ENCODE measurements around the gene TMA7. TPM values are rescaled to one million over a fixed set of nuclear protein-coding genes. Genes with fewer than 3 reads are reported as not detected.

TMA7 gene
- total and polyA plus RNA-seq, 2 of the 13 experiments (the other 11 are each of a cell fraction or from before 2014, with no cell fraction given) = 100 to 486 TPM

- TF ChIP-seq SRSF1 (optimal IDR thresholded peaks at IDR 0.05; ENCODE audit: low read depth, low read length) (no peak), ZEB1 (IDR thresholded peaks at IDR 0.05; ENCODE audit: insufficient replicate concordance, low read depth) (no peak), RBM22 (optimal IDR thresholded peaks at IDR 0.05; ENCODE audit: low read length) (no peak), MYC (CRISPR knock-in tag; IDR thresholded peaks at IDR 0.05; ENCODE audit: borderline replicate concordance) (no peak), HNRNPL (IDR thresholded peaks at IDR 0.05; ENCODE audit: low read depth, low read length) (peak; percentile 17; the same call in 1 of the 2 replicates), ZNF180 (CRISPR knock-in tag; IDR thresholded peaks at IDR 0.05; ENCODE audit: borderline replicate concordance, low read depth) (no peak), ZNF12 (CRISPR knock-in tag; IDR thresholded peaks at IDR 0.05) (no peak), IRF2 (CRISPR knock-in tag; IDR thresholded peaks at IDR 0.05) (peak; percentile 37; the same call in 1 of the 2 replicates), ZNF564 (CRISPR knock-in tag; IDR thresholded peaks at IDR 0.05) (no peak), SOX13 (IDR thresholded peaks at IDR 0.05) (no peak), SOX13 (CRISPR knock-in tag; conservative IDR thresholded peaks at IDR 0.05 in 1 of 2, IDR thresholded peaks at IDR 0.05 in 1 of 2) (peak in 1 of 2 experiments; percentile 45; a peak in 1 of 4 replicates), TARDBP (CRISPR knock-in tag; IDR thresholded peaks at IDR 0.05) (no peak), TSC22D2 (CRISPR knock-in tag; IDR thresholded peaks at IDR 0.05; ENCODE audit: borderline replicate concordance) (no peak), PRDM10 (CRISPR knock-in tag; IDR thresholded peaks at IDR 0.05; ENCODE audit: low read depth) (no peak), RERE (CRISPR knock-in tag; IDR thresholded peaks at IDR 0.05; ENCODE audit: low read depth) (no peak), ZNF670 (CRISPR knock-in tag; IDR thresholded peaks at IDR 0.05; ENCODE audit: borderline replicate concordance) (no peak), KAT8 (CRISPR knock-in tag; IDR thresholded peaks at IDR 0.05) (no peak), ZNF766 (CRISPR knock-in tag; IDR thresholded peaks at IDR 0.05; ENCODE audit: borderline replicate concordance) (no peak)
Observed at GRCh38 chr3:48426944-48427629, 13.0 kb upstream of the TMA7 start (continued).
